ENCODE results near the gene GNL1.
A peak's percentile ranks its signal among the peaks of the same experiment; 100 is the strongest.
"Not testable (repeated sequence)": the region's sequence is repeated elsewhere in the genome, so short reads cannot be mapped to it uniquely, and the experiment has no call there.

GNL1 gene

DNA sequence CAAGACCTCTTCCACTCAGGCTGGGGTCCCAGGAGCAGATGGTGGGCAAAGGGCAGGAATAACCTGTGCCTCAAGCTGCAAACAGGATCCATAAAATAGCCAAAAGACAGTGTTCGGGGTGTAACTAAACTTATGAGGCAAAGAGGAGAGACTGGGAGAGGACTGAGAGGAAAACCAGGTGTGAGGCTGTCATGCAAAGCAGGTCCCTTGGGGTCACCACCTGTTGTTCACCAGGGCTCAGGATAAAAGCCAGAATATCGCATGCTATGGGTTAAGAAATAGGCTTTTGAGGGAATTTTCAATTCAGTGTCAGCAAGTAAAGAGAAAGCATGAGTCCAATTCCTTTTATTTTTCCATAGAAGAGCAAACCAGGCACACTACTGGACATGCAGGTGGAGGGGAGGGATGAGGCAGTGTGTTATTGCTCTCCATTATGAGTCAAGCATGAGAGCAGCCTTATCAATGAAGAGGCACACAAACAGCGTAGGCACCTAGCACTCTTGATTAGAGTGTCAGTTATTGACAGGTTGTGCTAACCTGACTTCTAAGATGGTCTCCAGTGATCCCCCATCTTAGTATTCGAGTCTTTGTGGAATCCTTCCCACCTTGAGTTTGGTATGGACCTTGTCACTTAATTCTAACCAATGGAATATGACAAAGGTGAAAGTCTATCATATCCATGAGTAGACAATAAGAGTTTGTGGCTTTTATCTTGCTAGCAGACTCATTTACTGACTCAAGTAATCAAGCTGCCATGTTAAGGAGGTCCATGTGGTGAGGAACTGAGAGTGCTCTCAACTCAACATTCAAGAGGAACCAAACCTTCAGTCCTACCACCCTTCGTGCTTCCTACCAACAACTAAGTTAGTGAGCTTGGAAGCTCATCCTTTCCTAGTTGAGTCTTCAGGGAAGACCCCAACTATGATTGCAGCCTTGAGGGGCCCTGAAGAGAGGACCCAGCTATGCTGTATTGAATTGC, 48.2 kb downstream of the GNL1 start:
- no peak for DNase-seq (ENCODE audit: low read depth)
- no peak overlapping the region for H3K4me3 ChIP-seq (ENCODE audit: low read length)
- TF ChIP-seq, protein P1, sequence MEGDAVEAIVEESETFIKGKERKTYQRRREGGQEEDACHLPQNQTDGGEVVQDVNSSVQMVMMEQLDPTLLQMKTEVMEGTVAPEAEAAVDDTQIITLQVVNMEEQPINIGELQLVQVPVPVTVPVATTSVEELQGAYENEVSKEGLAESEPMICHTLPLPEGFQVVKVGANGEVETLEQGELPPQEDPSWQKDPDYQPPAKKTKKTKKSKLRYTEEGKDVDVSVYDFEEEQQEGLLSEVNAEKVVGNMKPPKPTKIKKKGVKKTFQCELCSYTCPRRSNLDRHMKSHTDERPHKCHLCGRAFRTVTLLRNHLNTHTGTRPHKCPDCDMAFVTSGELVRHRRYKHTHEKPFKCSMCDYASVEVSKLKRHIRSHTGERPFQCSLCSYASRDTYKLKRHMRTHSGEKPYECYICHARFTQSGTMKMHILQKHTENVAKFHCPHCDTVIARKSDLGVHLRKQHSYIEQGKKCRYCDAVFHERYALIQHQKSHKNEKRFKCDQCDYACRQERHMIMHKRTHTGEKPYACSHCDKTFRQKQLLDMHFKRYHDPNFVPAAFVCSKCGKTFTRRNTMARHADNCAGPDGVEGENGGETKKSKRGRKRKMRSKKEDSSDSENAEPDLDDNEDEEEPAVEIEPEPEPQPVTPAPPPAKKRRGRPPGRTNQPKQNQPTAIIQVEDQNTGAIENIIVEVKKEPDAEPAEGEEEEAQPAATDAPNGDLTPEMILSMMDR (conservative IDR thresholded peaks at IDR 0.05; ENCODE audit: low read length): no peak

GRCh38 chr6:30500421-30501355, 55.6 kb downstream of the GNL1 start:
- peak; percentile 45 for DNase-seq (ENCODE audit: low read depth)
- TF ChIP-seq, protein P1 (conservative IDR thresholded peaks at IDR 0.05; ENCODE audit: low read length): no peak
- no peak overlapping the region for H3K4me3 ChIP-seq (ENCODE audit: low read length)

- not testable (repeated sequence) for H3K4me3 ChIP-seq (ENCODE audit: low read length); DNase-seq (ENCODE audit: low read depth)
These were observed 57.6 kb downstream of the GNL1 start for GRCh38 chr6:30498705-30499104.

DNA sequence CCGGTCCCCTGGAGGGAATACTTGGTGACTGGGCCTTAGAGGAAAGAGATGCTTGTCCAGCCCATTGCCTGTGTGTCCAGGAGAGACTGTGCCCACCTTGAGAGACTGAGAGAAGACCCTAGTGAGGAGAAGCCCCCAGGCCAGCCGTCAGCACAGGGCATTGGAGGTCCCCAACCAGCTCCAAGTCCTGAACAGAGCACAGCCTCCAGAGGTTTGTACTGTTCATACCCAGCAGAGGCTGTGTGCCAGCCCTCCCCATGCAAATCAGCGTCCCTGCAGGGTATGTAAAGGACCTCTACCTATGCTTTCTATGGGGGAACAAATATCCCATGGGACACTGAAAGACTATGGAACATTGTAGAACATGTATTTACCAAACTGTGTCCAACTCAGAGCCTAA, 58.6 kb downstream of the GNL1 start:
- TF ChIP-seq, protein P1 (conservative IDR thresholded peaks at IDR 0.05; ENCODE audit: low read length): no peak
- no peak overlapping the region for H3K4me3 ChIP-seq (ENCODE audit: low read length)
- no peak for DNase-seq (ENCODE audit: low read depth)

- H3K4me3 ChIP-seq (ENCODE audit: low read length); DNase-seq (ENCODE audit: low read depth): not testable (repeated sequence)
These were observed 59.1 kb downstream of the GNL1 start for GRCh38 chr6:30497261-30497599.

- TF ChIP-seq, protein P1 (conservative IDR thresholded peaks at IDR 0.05; ENCODE audit: low read length): no peak
- no peak overlapping the region for H3K4me3 ChIP-seq (ENCODE audit: low read length)
- DNase-seq (ENCODE audit: low read depth): no peak
These were observed 60.3 kb downstream of the GNL1 start for GRCh38 chr6:30495993-30496392.

DNA sequence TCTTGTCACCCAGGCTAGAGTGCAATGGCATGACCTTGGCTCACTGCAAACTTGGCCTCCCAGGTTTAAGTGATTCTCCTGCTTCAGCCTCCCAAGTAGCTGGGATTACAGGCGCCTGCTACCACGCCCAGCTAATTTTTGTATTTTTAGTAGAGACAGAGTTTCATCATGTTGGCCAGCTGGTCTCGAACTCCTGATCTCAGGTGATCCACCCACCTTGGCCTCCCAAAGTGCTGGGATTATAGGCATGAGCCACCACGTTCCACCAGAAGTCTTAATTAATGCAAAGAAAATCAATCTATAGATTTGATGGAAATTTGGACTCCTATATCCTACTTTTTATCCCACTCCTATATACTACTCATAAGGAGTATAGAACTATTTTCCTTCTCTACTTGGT, 61.2 kb downstream of the GNL1 start:
- not testable (repeated sequence) for DNase-seq (ENCODE audit: low read depth); H3K4me3 ChIP-seq (ENCODE audit: low read length)

DNA sequence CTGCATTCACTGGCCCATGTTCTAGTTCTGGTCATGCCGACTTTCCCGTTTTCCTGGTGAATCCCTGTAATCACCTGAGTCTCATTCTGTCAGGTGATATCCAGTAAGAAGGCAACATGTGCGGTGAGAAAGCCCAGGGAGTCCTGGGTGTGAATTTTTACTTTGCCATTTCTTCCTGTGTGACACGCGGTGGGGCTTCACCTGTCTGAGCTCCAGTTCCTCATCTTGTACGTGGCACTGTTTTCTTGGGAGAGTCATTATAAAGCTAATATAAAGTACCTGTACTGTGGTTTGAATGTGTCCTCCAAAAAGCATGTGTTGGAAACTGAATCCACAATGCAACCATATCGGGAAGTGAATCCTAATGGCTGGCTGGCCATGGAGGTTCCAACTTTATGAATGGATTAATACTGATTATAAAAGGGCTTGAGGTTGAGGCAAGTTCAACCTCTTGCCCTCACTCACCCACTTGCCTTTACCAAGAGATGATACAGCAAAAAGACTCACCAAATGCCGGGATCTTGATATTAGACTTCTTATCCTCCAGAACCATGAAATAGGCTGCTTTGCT, 61.9 kb downstream of the GNL1 start:
- TF ChIP-seq, protein P1 (conservative IDR thresholded peaks at IDR 0.05; ENCODE audit: low read length): no peak
- no peak for DNase-seq (ENCODE audit: low read depth)
- no peak overlapping the region for H3K4me3 ChIP-seq (ENCODE audit: low read length)

All from AG10803 (cell line).